Subcutaneous abdominal adipose tissue (tissue), 5 donors: ENCODE measurements around the gene SLC38A10.

Source experiments
- H3K27ac ChIP-seq: one replicate; pipeline ENCODE4 v1.7.0; 2013; ENCODE audit warnings: low read depth, mild to moderate bottlenecking, inconsistent platforms, low read length, moderate library complexity
- H3K27me3 ChIP-seq, 5 donors: one replicate each; pipeline ENCODE4 v1.7.0; 2013; ENCODE audit warnings: low read length in 5 of 5, inconsistent platforms in 1 of 5; ENCODE audit not compliant: control insufficient read depth in 5 of 5, insufficient read depth in 4 of 5
- H3K36me3 ChIP-seq, 5 donors: one replicate each; pipeline ENCODE4 v1.7.0; 2013; ENCODE audit warnings: low read length in 5 of 5; ENCODE audit not compliant: control insufficient read depth in 5 of 5, insufficient read depth in 5 of 5
- H3K4me1 ChIP-seq, 5 donors: one replicate each; pipeline ENCODE4 v1.7.0; 2013; ENCODE audit warnings: low read length in 5 of 5, mild to moderate bottlenecking in 3 of 5, moderate library complexity in 1 of 5; ENCODE audit not compliant: control insufficient read depth in 5 of 5, insufficient read depth in 5 of 5
- H3K4me3 ChIP-seq, 5 donors: one replicate each; pipeline ENCODE4 v1.7.0; 2013; ENCODE audit warnings: low read length in 5 of 5, low read depth in 1 of 5
- H3K9ac ChIP-seq, 5 donors: one replicate each; pipeline ENCODE4 v1.7.0; 2013; ENCODE audit warnings: low read length in 5 of 5, mild to moderate bottlenecking in 4 of 5, moderate library complexity in 3 of 5
- H3K9me3 ChIP-seq, 5 donors: one replicate each; pipeline ENCODE4 v1.7.0; 2013; ENCODE audit warnings: low read length in 5 of 5; ENCODE audit not compliant: control insufficient read depth in 5 of 5
- donor health status: healthy.
- donor health status: healthy.
- donor health status: healthy.
- donor health status: healthy.
- donor health status: healthy.

The SLC38A10 gene

GRCh38 chr17:81242421-81243332 lies 52.4 kb downstream of the SLC38A10 start:
- Histone ChIP-seq H3K27me3 (no peaks in the 10 kb centered on the region), H3K9ac (no peak overlapping the region), H3K4me3 (no peak overlapping the region), H3K27ac (no peak overlapping the region), H3K36me3 (peaks cover 0 to 18% (median 6%) of the 10 kb centered on the region in 5 donors), H3K4me1 (peaks cover 6 to 34% (median 20%) of the 10 kb centered on the region in 5 donors), H3K9me3 (no peaks in the 10 kb centered on the region)

GRCh38 chr17:81241648-81242420 lies 53.3 kb downstream of the SLC38A10 start:
- Histone ChIP-seq H3K27me3 (no peaks in the 10 kb centered on the region), H3K36me3 (peaks cover 0 to 15% (median 6%) of the 10 kb centered on the region in 5 donors), H3K9me3 (no peaks in the 10 kb centered on the region), H3K9ac (no peak overlapping the region), H3K4me3 (no peak overlapping the region), H3K27ac (no peak overlapping the region), H3K4me1 (peaks cover 12 to 42% (median 29%) of the 10 kb centered on the region in 5 donors)

DNA sequence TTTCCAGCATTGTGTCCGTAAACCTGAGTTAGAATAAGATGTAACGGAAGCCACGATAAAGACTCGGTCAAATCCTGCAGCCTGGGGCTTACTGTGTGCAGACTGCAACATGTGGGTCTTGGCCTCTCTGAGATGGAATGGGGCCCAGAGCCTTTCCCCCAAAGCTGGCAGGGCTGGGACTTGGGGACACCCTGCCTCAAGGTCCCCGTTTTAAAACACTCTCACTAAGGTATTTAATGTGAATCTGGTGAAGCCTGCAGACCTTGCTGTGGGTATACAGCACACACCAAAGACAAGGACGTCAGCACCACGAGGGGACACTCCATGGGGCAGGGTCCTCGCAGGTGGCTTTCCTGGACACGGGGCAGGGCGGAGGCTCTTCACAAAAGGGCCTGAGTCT lies 53.9 kb downstream of the SLC38A10 start:
- H3K27me3 ChIP-seq = no peaks in the 10 kb centered on the region
- no peak overlapping the region for H3K9ac ChIP-seq
- H3K4me1 ChIP-seq = peaks cover 12 to 42% (median 35%) of the 10 kb centered on the region in 5 donors
- no peaks in the 10 kb centered on the region for H3K9me3 ChIP-seq
- peaks cover 0 to 13% (median 3%) of the 10 kb centered on the region in 5 donors for H3K36me3 ChIP-seq
- no peak overlapping the region for H3K4me3 ChIP-seq
- no peak overlapping the region for H3K27ac ChIP-seq

DNA sequence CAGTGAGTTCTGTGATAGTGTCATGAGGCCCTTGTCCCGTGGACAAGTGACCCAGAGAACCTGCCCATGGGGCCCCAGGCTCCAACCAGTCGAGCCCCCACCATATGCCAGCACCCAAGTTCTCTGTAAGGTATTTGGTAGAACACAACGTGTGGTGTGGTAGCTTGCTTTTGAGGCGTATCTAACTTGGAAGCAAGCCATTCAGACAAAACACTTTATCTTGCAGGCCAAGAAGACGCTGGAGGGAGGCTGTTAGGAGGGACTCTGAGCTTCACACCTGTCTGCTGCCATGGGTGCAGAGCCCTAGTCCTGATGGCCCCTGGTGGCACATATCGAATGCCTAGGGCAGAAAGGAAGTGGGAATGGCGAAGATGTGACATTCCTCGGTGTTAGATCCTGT lies 54.3 kb downstream of the SLC38A10 start:
- H3K27me3 ChIP-seq = no peaks in the 10 kb centered on the region
- no peaks in the 10 kb centered on the region for H3K9me3 ChIP-seq
- H3K27ac ChIP-seq = no peak overlapping the region
- peak overlapping the region in 1 of 5 donors; percentile 73 for H3K4me3 ChIP-seq
- peaks cover 12 to 42% (median 35%) of the 10 kb centered on the region in 5 donors for H3K4me1 ChIP-seq
- peaks cover 0 to 16% (median 3%) of the 10 kb centered on the region in 5 donors for H3K36me3 ChIP-seq
- H3K9ac ChIP-seq = no peak overlapping the region

DNA sequence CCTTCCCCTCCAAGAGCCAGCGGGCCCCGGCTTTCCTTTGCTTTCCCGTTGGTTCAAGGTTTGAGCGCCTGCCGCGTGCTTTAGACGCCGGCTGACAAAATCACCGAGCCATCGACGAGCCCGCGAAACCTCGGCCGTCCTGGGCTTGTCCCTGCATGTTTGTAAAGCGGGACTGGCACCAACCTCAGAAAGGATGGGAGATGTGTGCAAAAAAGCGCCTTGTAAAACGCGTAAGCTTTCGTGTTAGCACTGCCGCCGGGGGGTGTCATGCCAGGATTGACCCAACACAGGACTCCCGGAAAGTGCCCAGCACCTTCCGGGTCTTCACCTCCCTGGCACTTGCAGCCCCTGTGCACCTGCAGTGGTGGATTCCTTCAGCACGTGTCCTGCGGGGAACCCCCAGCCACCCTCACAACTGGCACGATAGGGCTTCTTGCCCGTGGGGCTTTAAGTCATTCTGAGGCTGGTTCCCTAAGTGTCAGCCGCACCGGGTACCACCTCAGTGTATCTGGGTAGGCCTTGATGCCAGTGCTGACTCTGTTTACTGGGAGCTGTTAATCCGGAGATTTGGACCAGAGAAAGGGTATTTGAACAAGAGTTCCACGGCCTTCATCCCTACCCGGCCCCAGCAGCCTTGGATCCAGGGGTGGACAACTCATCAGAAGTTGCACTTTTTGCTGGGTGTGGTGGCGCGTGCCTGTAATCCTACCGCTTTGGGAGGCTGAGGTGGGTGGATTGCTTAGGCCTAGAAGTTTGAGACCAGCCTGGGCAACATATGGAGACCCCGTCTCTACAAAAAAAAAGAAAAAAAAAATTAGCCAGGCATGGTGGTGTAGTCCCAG lies 55.2 kb downstream of the SLC38A10 start:
- Histone ChIP-seq H3K9me3 (no peaks in the 10 kb centered on the region), H3K4me1 (peaks cover 12 to 38% (median 35%) of the 10 kb centered on the region in 5 donors), H3K36me3 (peaks cover 0 to 14% (median 3%) of the 10 kb centered on the region in 5 donors), H3K27me3 (no peaks in the 10 kb centered on the region), H3K9ac (peak overlapping the region in 4 of 5 donors; percentile 77 to 88 (median 86)), H3K4me3 (peak overlapping the region; percentile 72 to 97 (median 81)), H3K27ac (peak overlapping the region; percentile 69)

GRCh38 chr17:81238815-81239713 lies 56.0 kb downstream of the SLC38A10 start, which contains the start of the genes NDUFAF8 and TEPSIN:
TSS of gene NDUFAF8 (plus strand) at chr17:81239318. CDS start at chr17:81239364, 46 bp downstream.
TSS of gene TEPSIN (minus strand) at chr17:81239055. CDS start at chr17:81239033, 22 bp downstream.
- Histone ChIP-seq H3K4me3 (peak within 1 kb of the TSS; percentile 84 to 99 (median 95)), H3K4me1 (peaks cover 12 to 35% (median 31%) of the 10 kb centered on the region in 5 donors), H3K27ac (peak within 1 kb of the TSS; percentile 69)

GRCh38 chr17:81238490-81238814 lies 56.7 kb downstream of the SLC38A10 start:
- H3K4me1 ChIP-seq = peaks cover 12 to 35% (median 31%) of the 10 kb centered on the region in 5 donors

More at GRCh38 chr17:81238815-81239713, 56.0 kb downstream of the SLC38A10 start, which contains the start of the genes NDUFAF8 and TEPSIN:
- Histone ChIP-seq H3K9ac (peak within 1 kb of the TSS; percentile 48 to 94 (median 92)), H3K36me3 (peaks cover 0 to 15% (median 3%) of the 10 kb centered on the region in 5 donors), H3K27me3 (no peaks in the 10 kb centered on the region), H3K9me3 (no peaks in the 10 kb centered on the region)

GRCh38 chr17:81237591-81238489 lies 57.3 kb downstream of the SLC38A10 start:
- peak overlapping the region; percentile 84 to 99 (median 95) for H3K4me3 ChIP-seq
- peaks cover 0 to 27% (median 10%) of the 10 kb centered on the region in 5 donors for H3K36me3 ChIP-seq
- no peak overlapping the region for H3K27ac ChIP-seq
- H3K4me1 ChIP-seq = peaks cover 12 to 35% (median 31%) of the 10 kb centered on the region in 5 donors
- H3K9me3 ChIP-seq = no peaks in the 10 kb centered on the region
- no peaks in the 10 kb centered on the region for H3K27me3 ChIP-seq
- H3K9ac ChIP-seq = peak overlapping the region; percentile 48 to 94 (median 92)

More at GRCh38 chr17:81238490-81238814, 56.7 kb downstream of the SLC38A10 start:
- peak overlapping the region; percentile 46 for H3K27ac ChIP-seq
- H3K27me3 ChIP-seq = no peaks in the 10 kb centered on the region
- H3K9ac ChIP-seq = peak overlapping the region; percentile 48 to 94 (median 92)
- peak overlapping the region; percentile 84 to 99 (median 95) for H3K4me3 ChIP-seq
- H3K36me3 ChIP-seq = peaks cover 0 to 21% (median 6%) of the 10 kb centered on the region in 5 donors
- no peaks in the 10 kb centered on the region for H3K9me3 ChIP-seq
